BE2C (cell line): ENCODE results near the gene GBA3.

Source experiments
- DNase-seq: peaks from one replicate; pipeline ENCODE4 v3.0.0-alpha.2; 2020
- H3K27me3 ChIP-seq: fragments of 250-450 bp; sonication (Bioruptor Pico); 2 replicates; pipeline ENCODE4 v1.5.1; 2020; ENCODE audit warnings: mild to moderate bottlenecking
- H3K36me3 ChIP-seq: fragments of 250-450 bp; sonication (Bioruptor Pico); 2 replicates; pipeline ENCODE4 v1.5.1; 2020; ENCODE audit warnings: mild to moderate bottlenecking
- H3K4me1 ChIP-seq: fragments of 250-450 bp; sonication (Bioruptor Pico); 2 replicates; pipeline ENCODE4 v1.5.1; 2020
- H3K4me3 ChIP-seq: 2 replicates; pipeline ENCODE4 v1.5.1; 2011; ENCODE audit warnings: low read depth, low read length
- H3K9me3 ChIP-seq: fragments of 250-450 bp; sonication (Bioruptor Pico); 2 replicates; pipeline ENCODE4 v1.5.1; 2020
- TF ChIP-seq, protein P1 (sequence below): IDR thresholded peaks from 2 replicates; pipeline ENCODE4 v1.5.1; 2012; ENCODE audit warnings: mild to moderate bottlenecking, low read depth, low read length

The GBA3 gene

DNA sequence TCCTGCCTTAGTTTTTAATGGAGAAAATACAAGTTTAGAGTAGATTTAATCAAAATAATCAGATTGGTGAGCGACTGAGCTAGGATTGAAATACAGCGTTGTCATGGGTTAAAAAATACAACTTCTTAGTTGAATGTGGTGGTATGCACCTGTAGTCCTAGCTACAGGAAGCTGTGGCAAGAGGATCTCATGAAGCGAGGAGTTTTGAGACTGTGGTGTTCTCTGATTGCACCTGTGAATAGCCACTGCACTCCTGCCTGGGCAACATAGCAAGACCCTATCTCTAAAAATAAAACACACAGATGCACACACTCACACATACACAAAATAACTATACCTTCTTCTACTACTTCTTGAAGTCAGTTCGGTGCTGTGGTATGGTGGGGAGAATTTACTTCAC, 19.8 kb upstream of the GBA3 start:
- Histone ChIP-seq H3K9me3 (no peaks in the 10 kb centered on the region), H3K27me3 (peaks cover 2% of the 10 kb centered on the region), H3K36me3 (no peaks in the 10 kb centered on the region), H3K4me3 (no peak overlapping the region), H3K4me1 (no peaks in the 10 kb centered on the region)
- no peak for DNase-seq
- TF ChIP-seq, protein P1, sequence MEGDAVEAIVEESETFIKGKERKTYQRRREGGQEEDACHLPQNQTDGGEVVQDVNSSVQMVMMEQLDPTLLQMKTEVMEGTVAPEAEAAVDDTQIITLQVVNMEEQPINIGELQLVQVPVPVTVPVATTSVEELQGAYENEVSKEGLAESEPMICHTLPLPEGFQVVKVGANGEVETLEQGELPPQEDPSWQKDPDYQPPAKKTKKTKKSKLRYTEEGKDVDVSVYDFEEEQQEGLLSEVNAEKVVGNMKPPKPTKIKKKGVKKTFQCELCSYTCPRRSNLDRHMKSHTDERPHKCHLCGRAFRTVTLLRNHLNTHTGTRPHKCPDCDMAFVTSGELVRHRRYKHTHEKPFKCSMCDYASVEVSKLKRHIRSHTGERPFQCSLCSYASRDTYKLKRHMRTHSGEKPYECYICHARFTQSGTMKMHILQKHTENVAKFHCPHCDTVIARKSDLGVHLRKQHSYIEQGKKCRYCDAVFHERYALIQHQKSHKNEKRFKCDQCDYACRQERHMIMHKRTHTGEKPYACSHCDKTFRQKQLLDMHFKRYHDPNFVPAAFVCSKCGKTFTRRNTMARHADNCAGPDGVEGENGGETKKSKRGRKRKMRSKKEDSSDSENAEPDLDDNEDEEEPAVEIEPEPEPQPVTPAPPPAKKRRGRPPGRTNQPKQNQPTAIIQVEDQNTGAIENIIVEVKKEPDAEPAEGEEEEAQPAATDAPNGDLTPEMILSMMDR = no peak

DNA sequence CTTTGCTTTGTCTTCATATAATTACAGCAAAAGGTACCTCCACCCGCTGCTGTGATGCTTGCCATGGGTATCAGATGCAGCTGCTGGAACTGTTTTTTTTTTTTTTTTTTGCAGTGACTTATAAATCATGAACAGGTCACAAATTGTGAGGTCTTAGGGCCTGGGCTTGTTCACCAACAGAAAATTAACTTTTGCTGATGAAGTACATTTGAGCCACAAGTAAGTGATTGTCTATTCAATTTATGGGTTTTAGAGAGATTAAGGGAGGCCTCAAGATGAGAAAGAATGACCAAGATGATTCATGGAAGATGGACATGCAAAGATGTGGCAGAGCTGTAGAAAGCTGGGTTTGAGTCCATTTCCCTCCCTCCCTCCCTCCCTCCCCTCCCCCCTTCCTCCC, 18.0 kb upstream of the GBA3 start:
- TF ChIP-seq, protein P1 = no peak
- Histone ChIP-seq H3K4me3 (no peak overlapping the region), H3K27me3 (peaks cover 5% of the 10 kb centered on the region), H3K4me1 (no peaks in the 10 kb centered on the region), H3K36me3 (no peaks in the 10 kb centered on the region), H3K9me3 (no peaks in the 10 kb centered on the region)
- no peak for DNase-seq

DNA sequence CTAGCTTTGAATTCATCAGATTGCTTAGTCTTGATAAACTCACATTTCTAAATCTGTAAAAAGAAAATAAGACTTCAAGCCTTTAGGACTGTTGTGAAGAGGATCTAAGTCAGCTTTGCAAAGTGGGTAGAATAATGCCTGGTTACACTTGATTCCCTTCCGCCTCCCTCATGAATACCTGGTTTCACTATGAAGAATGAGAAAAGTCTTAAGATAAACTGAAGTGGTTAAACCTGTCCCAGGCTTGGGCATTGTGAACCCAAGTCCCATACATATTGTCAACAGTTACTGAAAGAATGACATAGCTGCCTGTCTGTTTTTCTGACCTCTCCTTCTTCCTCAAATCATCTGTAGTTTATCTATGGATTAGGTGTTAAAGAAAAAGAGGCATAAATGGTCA, 16.7 kb upstream of the GBA3 start:
- TF ChIP-seq, protein P1 = no peak
- DNase-seq = no peak
- H3K36me3 ChIP-seq = no peaks in the 10 kb centered on the region
- no peaks in the 10 kb centered on the region for H3K9me3 ChIP-seq
- no peaks in the 10 kb centered on the region for H3K4me1 ChIP-seq
- H3K27me3 ChIP-seq = peaks cover 5% of the 10 kb centered on the region
- H3K4me3 ChIP-seq = no peak overlapping the region

DNA sequence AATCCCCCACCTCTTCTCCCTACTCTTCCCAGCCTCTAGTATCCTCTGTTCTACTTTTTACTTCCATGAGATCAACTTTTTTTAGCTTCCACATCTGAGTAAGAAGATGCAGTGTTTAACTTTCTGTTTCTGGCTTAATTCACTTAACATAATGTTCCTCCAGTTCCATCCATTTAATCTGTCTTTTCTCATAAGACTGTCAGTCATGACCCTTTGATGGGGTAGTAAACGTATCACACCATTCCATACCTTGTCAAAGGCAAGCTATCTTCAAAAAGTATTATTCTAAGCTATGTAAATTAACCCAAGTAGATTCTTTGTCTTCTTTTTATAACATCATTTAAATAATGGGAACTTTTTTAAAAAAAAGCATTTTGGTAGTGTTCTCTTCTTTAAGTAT, 15.0 kb upstream of the GBA3 start:
- no peak overlapping the region for H3K4me3 ChIP-seq
- no peaks in the 10 kb centered on the region for H3K4me1 ChIP-seq
- TF ChIP-seq, protein P1 = no peak
- DNase-seq = no peak
- H3K36me3 ChIP-seq = no peaks in the 10 kb centered on the region
- H3K9me3 ChIP-seq = no peaks in the 10 kb centered on the region
- peaks cover 11% of the 10 kb centered on the region for H3K27me3 ChIP-seq

DNA sequence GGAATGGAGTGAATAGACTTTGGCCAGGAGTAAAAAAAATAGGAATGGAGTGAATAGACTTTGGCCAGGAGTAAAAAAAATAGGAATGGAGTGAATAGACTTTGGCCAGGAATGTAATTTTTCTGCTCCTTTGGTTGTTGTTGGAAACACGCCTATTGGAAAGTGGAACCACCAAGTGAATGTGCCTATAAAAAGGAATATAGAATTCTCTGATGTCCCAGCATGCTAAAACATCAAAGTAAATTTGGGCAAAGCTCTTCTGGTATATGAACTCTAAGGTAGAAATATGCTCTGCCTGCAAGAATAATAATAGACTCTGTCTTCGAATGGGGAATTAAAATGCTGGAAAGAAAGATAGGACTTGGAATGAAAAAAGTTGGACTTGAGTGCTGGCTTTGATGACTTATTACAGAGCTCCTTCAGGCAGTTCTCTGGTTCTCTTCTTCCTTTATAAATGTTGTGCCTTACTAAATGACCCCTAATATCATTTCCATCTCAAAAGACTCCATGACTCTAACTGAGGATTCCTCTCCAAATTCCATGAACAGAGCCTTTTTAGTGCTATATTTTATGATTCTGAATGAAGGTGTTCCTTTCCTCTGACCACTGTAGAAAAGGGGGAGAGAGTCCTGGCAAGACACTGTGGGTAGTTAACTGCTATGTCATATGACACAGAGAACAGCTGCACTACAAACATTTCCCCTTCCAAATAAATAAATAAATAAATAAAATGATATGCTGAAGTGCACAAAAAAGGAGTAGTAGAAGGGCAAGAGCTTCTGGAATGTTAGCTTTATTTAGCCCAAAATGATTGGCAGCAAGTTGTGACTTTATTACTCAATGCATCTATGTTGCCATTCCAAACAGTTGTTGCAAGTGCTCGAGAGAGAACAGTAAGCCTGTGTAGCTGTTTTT, 13.5 kb upstream of the GBA3 start:
- H3K27me3 ChIP-seq = peaks cover 19% of the 10 kb centered on the region
- no peak for DNase-seq
- no peaks in the 10 kb centered on the region for H3K9me3 ChIP-seq
- no peak overlapping the region for H3K4me3 ChIP-seq
- H3K36me3 ChIP-seq = no peaks in the 10 kb centered on the region
- H3K4me1 ChIP-seq = no peaks in the 10 kb centered on the region
- TF ChIP-seq, protein P1 = no peak

DNA sequence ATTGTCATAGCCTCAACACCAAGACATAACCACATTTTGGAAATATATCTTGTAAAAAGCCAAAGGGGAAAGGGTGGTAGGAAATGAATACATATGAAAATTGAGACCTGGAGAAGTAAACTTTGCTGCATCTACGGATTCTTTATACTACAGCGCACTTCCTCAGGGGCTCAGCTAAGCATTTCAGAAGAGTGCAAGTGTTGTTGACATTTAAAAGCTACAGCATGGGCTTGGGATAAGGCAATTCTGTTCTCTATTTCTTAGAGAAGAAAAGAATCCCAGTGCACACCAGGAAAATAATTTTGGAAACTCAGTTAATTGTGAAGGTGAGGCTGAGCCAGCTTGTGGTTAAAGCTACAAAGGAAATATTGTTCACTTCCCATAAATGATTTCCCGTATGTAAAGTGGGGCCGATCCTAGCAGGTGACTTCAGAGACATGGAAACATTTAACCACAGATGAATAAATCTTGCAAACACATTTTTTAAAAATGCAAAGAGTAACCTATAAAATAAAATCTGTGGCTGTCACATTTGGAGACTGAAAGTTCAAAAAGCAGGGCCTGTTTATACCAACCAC, 12.6 kb upstream of the GBA3 start:
- Histone ChIP-seq H3K9me3 (no peaks in the 10 kb centered on the region), H3K36me3 (no peaks in the 10 kb centered on the region), H3K4me3 (no peak overlapping the region), H3K4me1 (no peaks in the 10 kb centered on the region), H3K27me3 (peaks cover 26% of the 10 kb centered on the region)
- DNase-seq = no peak
- TF ChIP-seq, protein P1 = no peak
